Activated CD4-positive, alpha-beta T cell treated with anti-CD3 and anti-CD28 coated beads for 36 hours (primary cell): Measurements from ENCODE around the gene ZG16B. TPM values are rescaled to one million over a fixed set of nuclear protein-coding genes. Genes with fewer than 3 reads are reported as not detected.

Experiments used
- ATAC-seq: fragments of 200-7000 bp; cut with Tn5 transposase; one replicate; pipeline ENCODE4 v1.10.0; 2021; ENCODE audit warnings: mild to moderate bottlenecking, moderate library complexity
- CTCF ChIA-PET: fragments of 350-600 bp; sonication (Branson Sonifier 250); formaldehyde crosslinking; loops from one replicate; lab custom pipeline; 2021; ENCODE audit warnings: antibody characterized with exemption; lab: Charles Lee
- POLR2A ChIA-PET: fragments of 350-600 bp; sonication (Branson Sonifier 250); formaldehyde crosslinking; loops from one replicate; lab custom pipeline; 2021; ENCODE audit warnings: antibody characterized with exemption, inconsistent platforms; lab: Charles Lee
- DNase-seq: peaks from one replicate; pipeline ENCODE4 v3.0.0-alpha.2; 2020
- H3K27ac Mint-ChIP-seq: one replicate; pipeline ENCODE4 v1.8.0; 2021; ENCODE audit warnings: mixed read lengths
- H3K27me3 Mint-ChIP-seq: one replicate; pipeline ENCODE4 v1.8.0; 2021; ENCODE audit warnings: mixed read lengths
- H3K36me3 Mint-ChIP-seq: one replicate; pipeline ENCODE4 v1.8.0; 2021; ENCODE audit warnings: low read depth, mixed read lengths
- H3K4me1 Mint-ChIP-seq: one replicate; pipeline ENCODE4 v1.8.0; 2021; ENCODE audit warnings: mixed read lengths
- H3K4me3 Mint-ChIP-seq: one replicate; pipeline ENCODE4 v1.8.0; 2021; ENCODE audit warnings: mild to moderate bottlenecking, moderate library complexity, mixed read lengths
- H3K9me3 Mint-ChIP-seq: one replicate; pipeline ENCODE4 v1.8.0; 2021; ENCODE audit warnings: low read depth, mixed read lengths
- intact Hi-C, 2 experiments: fragments of 100-400 bp; cut with DNase I in 1 of 2; cut with micrococcal nuclease in 1 of 2; formaldehyde crosslinking; loops; one replicate each; pipeline versions ENCODE4 v1.14.2 to v1.15.1; 2022 to 2024; cut with DNase I, micrococcal nuclease
- total RNA-seq, 2 experiments: library from RNA; stranded (reverse); gene quantifications; one replicate each; pipeline ENCODE4 v1.2.3, GENCODE V29; 2021

Gene ZG16B
- total RNA-seq, 2 experiments from 2014 or later = 0.65 to 1.2 TPM

DNA sequence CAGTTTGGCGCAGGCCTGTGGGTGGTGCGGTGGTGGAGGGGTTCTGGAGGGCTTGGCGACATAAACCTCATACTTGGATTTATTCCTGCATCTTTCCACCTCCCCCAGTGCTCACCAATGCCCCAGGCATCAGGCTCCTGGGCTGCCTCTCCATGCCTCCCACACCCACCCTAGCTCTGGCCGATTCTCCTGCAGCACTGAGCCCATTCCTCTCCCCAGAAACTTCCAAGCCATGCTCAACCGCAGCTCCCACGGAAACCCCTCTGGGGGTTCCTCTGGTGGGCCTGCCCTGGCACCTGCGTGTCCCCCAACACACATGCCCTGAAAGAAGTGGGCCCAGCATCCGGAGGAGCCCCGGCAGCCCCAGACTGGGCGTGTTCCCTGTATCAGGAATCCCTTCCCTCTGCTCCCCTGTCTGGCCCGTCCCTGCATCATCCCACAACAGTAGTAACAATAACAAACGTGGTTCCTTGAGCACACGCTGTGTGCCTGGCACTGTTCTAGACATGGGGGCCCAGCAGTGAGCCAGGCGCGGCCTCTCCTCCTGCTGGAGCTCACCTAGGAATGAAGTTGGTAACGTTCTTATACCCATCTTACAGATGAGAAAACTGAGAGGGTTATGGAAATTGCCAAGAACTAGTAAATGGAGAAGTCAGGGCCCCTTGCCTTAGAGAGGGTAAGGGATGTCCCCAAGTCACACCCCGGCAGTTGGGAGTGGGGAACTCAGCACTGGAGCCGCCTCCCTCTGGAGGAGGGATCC is 10.7 kb upstream of the ZG16B start:
- intact Hi-C loops = no loop called here
- ChIA-PET CTCF (no interaction called here), POLR2A (no interaction called here)
- H3K9me3 Mint-ChIP-seq = no peaks in the 10 kb centered on the region
- no peaks in the 10 kb centered on the region for H3K27me3 Mint-ChIP-seq
- H3K36me3 Mint-ChIP-seq = no peaks in the 10 kb centered on the region
- H3K4me3 Mint-ChIP-seq = no peak overlapping the region
- no peaks in the 10 kb centered on the region for H3K4me1 Mint-ChIP-seq
- no peak for DNase-seq
- ATAC-seq = no peak
- H3K27ac Mint-ChIP-seq = no peak overlapping the region

DNA sequence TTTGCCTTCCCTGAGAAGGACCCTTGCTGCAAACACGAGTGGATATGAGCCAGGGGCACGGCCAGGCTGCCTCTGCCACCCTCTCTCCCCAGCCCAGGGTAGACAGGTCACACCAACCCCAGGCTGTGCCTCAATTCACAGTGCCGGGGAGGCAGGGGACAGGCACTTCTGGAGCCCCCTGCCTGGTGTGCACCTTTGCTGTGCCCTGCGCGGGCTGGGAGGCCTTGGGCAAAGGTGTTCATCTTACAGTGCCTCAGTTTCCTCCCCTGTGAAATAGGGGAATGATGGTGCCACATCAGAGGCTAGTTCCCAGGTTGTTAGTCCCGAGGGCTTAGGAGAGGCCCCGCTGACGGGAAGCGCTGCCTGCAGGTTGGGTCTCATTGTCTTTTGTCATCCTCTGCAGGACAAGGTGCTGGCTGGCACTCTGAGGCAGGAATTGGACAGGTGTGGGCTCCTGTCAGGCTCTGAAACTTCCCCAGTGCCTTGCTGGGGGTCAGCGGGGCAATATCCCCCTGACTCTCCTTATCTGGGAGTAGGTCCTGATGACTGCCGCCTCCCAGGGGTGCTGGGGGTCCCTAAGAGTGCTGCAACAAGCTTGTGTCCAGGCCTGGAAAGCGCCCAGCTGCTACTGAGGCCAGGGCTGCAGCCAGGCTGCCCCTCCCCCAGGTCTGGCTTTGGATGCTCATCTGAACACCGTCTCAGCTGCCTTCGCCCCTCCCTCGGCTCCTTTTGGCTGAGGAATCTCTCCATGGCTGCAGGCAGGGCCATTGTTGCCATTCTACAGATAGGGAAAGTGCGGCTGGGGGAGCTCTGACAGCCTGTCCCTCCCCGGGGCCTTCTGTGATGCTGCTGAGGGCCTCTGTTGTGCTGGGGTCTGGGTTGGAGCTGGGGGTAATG is 9.9 kb upstream of the ZG16B start:
- Mint-ChIP-seq H3K9me3 (no peaks in the 10 kb centered on the region), H3K27me3 (no peaks in the 10 kb centered on the region), H3K27ac (no peak overlapping the region), H3K4me3 (no peak overlapping the region), H3K4me1 (no peaks in the 10 kb centered on the region), H3K36me3 (no peaks in the 10 kb centered on the region)
- no peak for ATAC-seq
- ChIA-PET POLR2A (no interaction called here), CTCF (no interaction called here)
- intact Hi-C loops = no loop called here
- DNase-seq = no peak

DNA sequence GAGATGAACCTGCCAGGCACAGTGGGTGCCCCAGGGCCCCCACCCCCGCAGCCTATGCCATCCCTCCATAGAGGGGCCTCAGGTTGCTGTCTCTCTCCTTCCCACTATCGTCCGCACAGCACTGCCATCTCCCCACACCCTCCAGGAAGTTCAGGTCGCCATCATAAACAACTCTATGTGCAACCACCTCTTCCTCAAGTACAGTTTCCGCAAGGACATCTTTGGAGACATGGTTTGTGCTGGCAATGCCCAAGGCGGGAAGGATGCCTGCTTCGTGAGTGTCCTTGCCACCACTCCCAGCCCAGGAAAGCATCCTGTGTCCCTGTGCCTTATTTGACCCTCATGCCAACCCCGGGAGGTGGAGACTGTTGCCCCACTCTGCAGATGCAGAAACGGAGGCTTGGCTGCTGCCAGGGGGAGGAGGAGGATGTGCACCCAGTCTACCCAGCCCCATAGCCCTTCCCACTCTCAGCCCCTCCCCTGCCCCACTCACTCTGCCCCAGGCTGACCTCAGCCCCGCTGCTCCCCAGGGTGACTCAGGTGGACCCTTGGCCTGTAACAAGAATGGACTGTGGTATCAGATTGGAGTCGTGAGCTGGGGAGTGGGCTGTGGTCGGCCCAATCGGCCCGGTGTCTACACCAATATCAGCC is 9.1 kb upstream of the ZG16B start:
- no peaks in the 10 kb centered on the region for H3K9me3 Mint-ChIP-seq
- H3K4me3 Mint-ChIP-seq = no peak overlapping the region
- H3K27me3 Mint-ChIP-seq = no peaks in the 10 kb centered on the region
- POLR2A ChIA-PET = no interaction called here
- H3K36me3 Mint-ChIP-seq = no peaks in the 10 kb centered on the region
- no peak for DNase-seq
- H3K27ac Mint-ChIP-seq = no peak overlapping the region
- no peaks in the 10 kb centered on the region for H3K4me1 Mint-ChIP-seq
- ATAC-seq = no peak
- intact Hi-C loops = no loop called here
- CTCF ChIA-PET = interaction anchor here (1.2 kb wide), 1 partner anchor 33 kb away, joined by 3 read pairs; no protein-coding TSS in a partner anchor

DNA sequence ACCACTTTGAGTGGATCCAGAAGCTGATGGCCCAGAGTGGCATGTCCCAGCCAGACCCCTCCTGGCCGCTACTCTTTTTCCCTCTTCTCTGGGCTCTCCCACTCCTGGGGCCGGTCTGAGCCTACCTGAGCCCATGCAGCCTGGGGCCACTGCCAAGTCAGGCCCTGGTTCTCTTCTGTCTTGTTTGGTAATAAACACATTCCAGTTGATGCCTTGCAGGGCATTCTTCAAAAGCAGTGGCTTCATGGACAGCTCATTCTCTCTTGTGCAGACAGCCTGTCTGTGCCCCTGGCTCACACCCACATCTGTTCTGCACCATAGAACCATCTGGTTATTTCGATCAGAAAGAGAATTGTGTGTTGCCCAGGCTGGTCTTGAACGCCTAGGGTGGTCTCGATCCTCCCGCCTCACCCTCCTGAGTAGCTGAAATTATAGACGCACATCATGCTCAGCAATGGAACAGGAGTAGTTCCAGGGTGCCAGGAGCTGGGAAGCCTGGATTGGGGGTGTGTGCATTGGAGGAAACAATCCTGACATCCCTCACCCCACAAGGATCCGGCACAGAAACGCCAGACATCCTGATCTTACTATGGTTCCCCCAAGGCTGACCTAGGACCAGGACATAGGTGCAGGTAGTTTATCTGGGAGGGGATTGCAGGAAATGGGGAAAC is 8.5 kb upstream of the ZG16B start:
- POLR2A ChIA-PET = no interaction called here
- intact Hi-C loops = no loop called here
- Mint-ChIP-seq H3K4me3 (no peak overlapping the region), H3K36me3 (no peaks in the 10 kb centered on the region), H3K9me3 (no peaks in the 10 kb centered on the region), H3K27ac (no peak overlapping the region), H3K4me1 (no peaks in the 10 kb centered on the region), H3K27me3 (no peaks in the 10 kb centered on the region)
- DNase-seq (no peak), ATAC-seq (no peak)
- CTCF ChIA-PET = interaction anchor here (1.2 kb wide), 1 partner anchor 32 kb away, joined by 3 read pairs; no protein-coding TSS in a partner anchor

DNA sequence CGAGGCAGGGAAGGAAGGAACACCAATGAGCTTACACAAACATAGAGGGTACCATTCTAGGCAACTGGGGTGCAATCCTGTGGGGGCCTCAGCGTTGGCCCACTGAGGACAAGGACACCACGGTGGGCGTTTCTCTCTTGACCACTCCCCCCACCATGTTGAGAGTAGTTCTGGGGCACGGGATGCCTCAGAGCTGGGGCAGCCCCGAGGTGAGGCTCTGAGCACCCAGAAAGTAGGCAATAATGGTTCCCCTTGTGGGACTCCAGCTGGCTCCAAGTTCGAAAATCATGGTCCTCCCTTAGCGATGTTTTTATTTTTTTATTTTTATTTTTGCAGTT is 8.0 kb upstream of the ZG16B start:
- H3K4me3 Mint-ChIP-seq = no peak overlapping the region
- H3K4me1 Mint-ChIP-seq = no peaks in the 10 kb centered on the region
- H3K9me3 Mint-ChIP-seq = no peaks in the 10 kb centered on the region
- no peaks in the 10 kb centered on the region for H3K27me3 Mint-ChIP-seq
- DNase-seq (no peak), ATAC-seq (no peak)
- POLR2A ChIA-PET = no interaction called here
- H3K36me3 Mint-ChIP-seq = no peaks in the 10 kb centered on the region
- H3K27ac Mint-ChIP-seq = no peak overlapping the region
- intact Hi-C loops = no loop called here
- CTCF ChIA-PET = interaction anchor here (0.6 to 1.2 kb wide), 2 partner anchors 32 to 46 kb away, joined by 3 read pairs; no protein-coding TSS in a partner anchor

DNA sequence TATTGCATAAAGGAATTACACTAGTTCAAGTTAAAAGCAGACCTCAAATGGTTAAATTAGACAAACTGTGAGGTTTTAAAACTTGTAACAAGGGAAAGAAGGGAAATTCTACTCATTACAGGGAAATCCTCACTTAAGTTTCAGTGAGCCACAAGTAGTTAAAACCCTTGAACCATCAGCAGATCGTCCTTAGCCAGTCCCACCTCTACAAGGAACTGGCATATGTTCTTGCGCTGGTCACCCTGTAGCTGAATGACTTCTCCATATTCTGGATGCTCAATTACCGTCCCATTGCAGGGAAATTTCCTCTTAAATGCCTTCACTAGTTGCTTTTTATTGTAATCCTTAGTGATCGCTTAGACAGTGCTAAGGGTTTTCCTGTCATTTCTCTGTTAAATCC is 7.6 kb upstream of the ZG16B start:
- H3K9me3 Mint-ChIP-seq = no peaks in the 10 kb centered on the region
- no peaks in the 10 kb centered on the region for H3K4me1 Mint-ChIP-seq
- ChIA-PET CTCF (interaction anchor here (0.6 to 1.2 kb wide), 4 partner anchors 17 to 298 kb away, joined by 3 to 9 read pairs (median 3); no protein-coding TSS in a partner anchor), POLR2A (no interaction called here)
- H3K4me3 Mint-ChIP-seq = no peak overlapping the region
- no peak overlapping the region for H3K27ac Mint-ChIP-seq
- ATAC-seq (no peak), DNase-seq (no peak)
- H3K36me3 Mint-ChIP-seq = no peaks in the 10 kb centered on the region
- no peaks in the 10 kb centered on the region for H3K27me3 Mint-ChIP-seq
- intact Hi-C loops = no loop called here

DNA sequence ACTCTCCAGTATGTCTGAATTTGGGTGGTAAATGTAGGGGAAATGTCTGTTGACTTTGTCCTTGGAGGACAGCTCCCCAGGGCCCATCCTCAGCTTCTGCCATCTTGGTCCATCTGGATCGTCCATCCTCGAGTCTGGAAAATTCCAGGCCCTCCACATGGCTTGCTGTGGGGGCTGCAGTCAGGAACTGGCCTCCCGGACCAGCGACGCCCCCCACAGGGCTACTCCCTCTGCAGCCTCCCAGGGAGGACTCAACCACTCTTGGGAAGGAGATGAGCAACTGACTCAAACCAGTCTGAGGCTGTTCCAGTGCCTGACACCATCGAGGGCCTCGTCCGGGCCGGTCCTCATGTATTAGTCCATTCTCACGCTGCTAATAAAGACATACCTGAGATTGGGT is 5.5 kb upstream of the ZG16B start:
- intact Hi-C loops = no loop called here
- H3K4me1 Mint-ChIP-seq = no peaks in the 10 kb centered on the region
- CTCF ChIA-PET = no interaction called here

DNA sequence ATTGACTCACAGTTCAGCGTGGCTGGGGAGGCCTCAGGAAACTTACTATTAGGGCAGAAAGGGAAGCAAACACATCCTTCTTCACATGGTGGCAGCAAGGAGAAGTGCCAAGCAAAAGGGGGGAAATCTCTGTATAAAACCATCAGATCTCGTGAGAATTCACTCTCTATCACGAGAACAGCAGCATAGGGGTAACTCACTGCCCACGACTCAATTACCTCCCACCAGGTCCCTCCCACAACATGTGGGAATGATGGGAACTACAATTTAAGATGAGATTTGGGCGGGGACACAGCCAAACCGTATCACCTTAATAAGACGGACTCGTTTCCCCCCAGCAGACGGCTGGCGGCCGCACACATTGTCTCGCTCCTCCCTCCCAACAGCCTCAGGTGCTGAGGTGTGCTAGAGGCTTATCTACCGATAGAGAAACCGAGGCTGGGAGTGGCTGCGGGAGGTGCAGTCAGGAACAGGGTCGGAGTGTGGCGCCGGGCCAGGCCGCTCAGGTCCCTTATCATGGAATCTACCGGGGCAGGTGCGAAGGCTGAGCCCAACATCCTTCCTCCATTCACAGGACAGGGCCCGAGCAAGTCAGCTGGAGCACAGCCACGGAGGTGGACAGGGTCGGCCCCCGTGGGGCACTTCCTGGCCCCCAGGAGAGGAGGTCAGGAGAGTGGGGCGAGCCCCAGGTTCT is 4.9 kb upstream of the ZG16B start:
- no peak overlapping the region for H3K4me3 Mint-ChIP-seq
- intact Hi-C loops = no loop called here
- ChIA-PET CTCF (no interaction called here), POLR2A (no interaction called here)
- H3K9me3 Mint-ChIP-seq = no peaks in the 10 kb centered on the region
- H3K36me3 Mint-ChIP-seq = no peaks in the 10 kb centered on the region
- no peak overlapping the region for H3K27ac Mint-ChIP-seq
- no peak for ATAC-seq
- no peaks in the 10 kb centered on the region for H3K27me3 Mint-ChIP-seq
- no peaks in the 10 kb centered on the region for H3K4me1 Mint-ChIP-seq
- no peak for DNase-seq

More for the DNA sequence above, 5.5 kb upstream of the ZG16B start:
- no peaks in the 10 kb centered on the region for H3K36me3 Mint-ChIP-seq
- no peaks in the 10 kb centered on the region for H3K9me3 Mint-ChIP-seq
- ATAC-seq = no peak
- no peak overlapping the region for H3K4me3 Mint-ChIP-seq
- H3K27ac Mint-ChIP-seq = no peak overlapping the region
- POLR2A ChIA-PET = no interaction called here
- H3K27me3 Mint-ChIP-seq = no peaks in the 10 kb centered on the region
- DNase-seq = no peak

DNA sequence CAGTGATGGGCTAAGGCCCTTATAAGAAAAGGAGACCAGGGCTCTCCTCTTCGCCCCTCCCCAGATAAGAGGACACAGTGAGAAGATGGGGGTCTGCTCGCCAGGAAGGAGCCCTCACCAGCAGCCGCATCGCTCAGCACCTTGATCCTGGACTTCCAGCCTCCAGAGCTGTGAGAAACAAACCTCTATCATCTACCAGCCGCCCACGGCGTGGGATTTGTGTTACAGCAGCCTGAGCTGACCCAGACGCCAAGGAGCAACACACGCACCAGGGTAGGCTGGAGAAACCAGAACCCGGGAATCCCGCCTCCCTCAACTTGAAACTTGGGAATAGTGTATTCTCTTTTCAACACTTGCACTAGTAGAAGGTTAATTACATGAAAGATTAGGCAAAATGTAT is 4.2 kb upstream of the ZG16B start:
- CTCF ChIA-PET = no interaction called here
- no peaks in the 10 kb centered on the region for H3K27me3 Mint-ChIP-seq
- POLR2A ChIA-PET = no interaction called here
- no peak overlapping the region for H3K4me3 Mint-ChIP-seq
- ATAC-seq = no peak
- H3K27ac Mint-ChIP-seq = no peak overlapping the region
- no peaks in the 10 kb centered on the region for H3K9me3 Mint-ChIP-seq
- no peaks in the 10 kb centered on the region for H3K4me1 Mint-ChIP-seq
- DNase-seq = no peak
- intact Hi-C loops = no loop called here
- no peaks in the 10 kb centered on the region for H3K36me3 Mint-ChIP-seq

DNA sequence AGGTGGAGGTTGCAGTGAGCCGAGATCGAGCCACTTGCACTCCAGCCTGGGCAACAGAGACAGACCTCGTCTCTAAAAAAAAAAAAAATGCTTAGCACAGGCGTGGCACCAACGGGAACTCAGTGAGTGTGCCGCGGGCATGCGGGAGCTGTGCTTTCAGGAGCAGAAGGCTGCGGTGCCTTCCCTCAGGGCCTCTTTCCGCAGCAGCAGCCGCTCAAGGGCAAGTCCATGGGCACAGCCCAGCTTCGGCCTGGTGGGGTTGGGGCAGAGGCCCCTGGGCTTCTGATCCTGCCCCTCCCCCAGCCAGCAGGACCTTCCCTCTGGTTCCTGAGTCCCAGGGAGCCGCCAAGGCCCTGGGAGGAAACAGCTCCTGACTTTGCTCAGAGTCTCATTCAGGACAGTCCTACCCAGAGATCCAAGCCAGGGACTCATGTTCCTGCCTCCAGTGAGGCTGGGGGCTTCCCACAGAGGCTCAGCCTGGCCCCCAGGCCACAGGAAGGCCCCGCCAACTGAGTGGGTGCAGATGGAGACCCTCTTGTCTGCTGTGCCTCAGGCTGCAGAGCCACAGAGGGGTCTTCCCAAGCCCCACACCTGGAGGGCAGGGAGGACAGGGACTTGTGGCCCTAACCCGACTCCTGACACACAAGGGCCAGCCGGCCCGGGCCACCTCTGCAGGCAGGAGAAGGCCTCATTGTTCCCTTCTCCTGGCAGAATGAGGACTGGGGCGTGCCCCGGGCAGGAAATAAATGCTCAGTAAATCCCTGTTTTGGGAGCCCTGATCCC is 3.3 kb upstream of the ZG16B start:
- POLR2A ChIA-PET = no interaction called here
- Mint-ChIP-seq H3K9me3 (no peaks in the 10 kb centered on the region), H3K27ac (no peak overlapping the region), H3K4me3 (no peak overlapping the region), H3K4me1 (no peaks in the 10 kb centered on the region), H3K36me3 (no peaks in the 10 kb centered on the region), H3K27me3 (no peaks in the 10 kb centered on the region)
- CTCF ChIA-PET = no interaction called here
- intact Hi-C loops = no loop called here
- DNase-seq (no peak), ATAC-seq (no peak)
